GM13977 (cell line): Measurements from ENCODE around the gene ERC2.
A peak's percentile ranks its signal among the peaks of the same experiment; 100 is the strongest.

ENCODE experiments used
- DNase-seq: peaks from one replicate; pipeline ENCODE4 v3.0.0; 2012; ENCODE audit warnings: low spot score
- CTCF ChIP-seq: IDR thresholded peaks from 2 replicates; pipeline ENCODE4 v1.5.1; 2012; ENCODE audit warnings: mild to moderate bottlenecking, control low read depth; ENCODE audit not compliant: insufficient read depth; ENCODE audit errors: extremely low read depth, missing control alignments
- in situ Hi-C: fragments of 300-500 bp; cut with MboI; formaldehyde crosslinking; loops from one replicate; pipeline ENCODE4 v1.12.0; 2022; ENCODE audit warnings: low sequenced_read_pairs, low pct_unique_long_range_greater_than_20kb, mixed read lengths, inconsistent platforms; ENCODE audit not compliant: unreplicated experiment

ERC2 gene

GRCh38 chr3:55903680-55904079 is 564.6 kb downstream of the ERC2 start:
- no peak for TF ChIP-seq CTCF
- in situ Hi-C loops = no loop called here
- DNase-seq = no peak

GRCh38 chr3:55902221-55902900 is 565.9 kb downstream of the ERC2 start:
- in situ Hi-C loops = no loop called here
- no peak for DNase-seq
- no peak for TF ChIP-seq CTCF

GRCh38 chr3:55899887-55900286 is 568.4 kb downstream of the ERC2 start:
- no peak for DNase-seq
- in situ Hi-C loops = no loop called here
- peak; percentile 2 for TF ChIP-seq CTCF

- in situ Hi-C loops = no loop called here
- no peak for DNase-seq
Measured at GRCh38 chr3:55897573-55898224, 570.6 kb downstream of the ERC2 start.

GRCh38 chr3:55895897-55896566 is 572.2 kb downstream of the ERC2 start:
- in situ Hi-C loops = no loop called here
- no peak for DNase-seq
- no peak for TF ChIP-seq CTCF

More at GRCh38 chr3:55897573-55898224, 570.6 kb downstream of the ERC2 start:
- TF ChIP-seq CTCF = no peak

- in situ Hi-C loops = no loop called here
- TF ChIP-seq CTCF = no peak
- DNase-seq = no peak
Measured at GRCh38 chr3:55894605-55895004, 573.7 kb downstream of the ERC2 start.
